ENCODE measurements around the gene NHSL2.

DNA sequence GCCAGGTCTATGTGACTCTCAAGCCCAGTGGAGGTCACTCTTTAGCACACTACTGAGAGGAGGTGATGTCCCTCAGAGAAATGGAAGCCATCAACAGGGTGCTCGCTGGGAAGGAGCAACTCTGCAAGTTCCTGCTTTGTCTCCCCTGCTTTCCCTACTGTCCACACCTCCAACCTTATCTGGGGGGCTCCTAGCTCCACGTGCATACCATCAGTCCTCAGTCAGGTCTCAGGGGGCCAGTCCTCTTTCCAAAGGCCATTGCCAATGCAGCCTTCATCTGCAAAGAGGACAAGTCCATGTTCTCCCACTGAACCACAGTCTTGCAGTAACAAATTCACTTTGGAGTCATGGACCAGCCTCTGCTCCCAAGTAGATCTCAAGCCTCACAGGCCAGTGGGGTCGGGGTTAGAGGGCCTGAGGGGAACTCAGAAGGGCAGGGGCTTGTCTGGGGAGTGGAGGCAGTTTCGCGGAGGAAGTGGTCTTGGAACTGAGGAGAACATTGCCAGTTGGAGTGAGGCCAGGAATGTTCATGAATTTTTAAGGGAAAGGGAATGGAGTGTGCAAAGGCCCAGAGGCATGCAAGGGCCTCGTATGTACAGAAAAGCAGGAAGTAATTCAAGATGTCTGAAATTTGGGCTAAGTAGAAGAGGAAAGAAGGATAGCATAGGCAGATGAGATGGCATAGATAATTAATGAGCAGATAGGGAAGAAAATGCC is 212.1 kb downstream of the NHSL2 start:
- TF ChIP-seq, protein P1, sequence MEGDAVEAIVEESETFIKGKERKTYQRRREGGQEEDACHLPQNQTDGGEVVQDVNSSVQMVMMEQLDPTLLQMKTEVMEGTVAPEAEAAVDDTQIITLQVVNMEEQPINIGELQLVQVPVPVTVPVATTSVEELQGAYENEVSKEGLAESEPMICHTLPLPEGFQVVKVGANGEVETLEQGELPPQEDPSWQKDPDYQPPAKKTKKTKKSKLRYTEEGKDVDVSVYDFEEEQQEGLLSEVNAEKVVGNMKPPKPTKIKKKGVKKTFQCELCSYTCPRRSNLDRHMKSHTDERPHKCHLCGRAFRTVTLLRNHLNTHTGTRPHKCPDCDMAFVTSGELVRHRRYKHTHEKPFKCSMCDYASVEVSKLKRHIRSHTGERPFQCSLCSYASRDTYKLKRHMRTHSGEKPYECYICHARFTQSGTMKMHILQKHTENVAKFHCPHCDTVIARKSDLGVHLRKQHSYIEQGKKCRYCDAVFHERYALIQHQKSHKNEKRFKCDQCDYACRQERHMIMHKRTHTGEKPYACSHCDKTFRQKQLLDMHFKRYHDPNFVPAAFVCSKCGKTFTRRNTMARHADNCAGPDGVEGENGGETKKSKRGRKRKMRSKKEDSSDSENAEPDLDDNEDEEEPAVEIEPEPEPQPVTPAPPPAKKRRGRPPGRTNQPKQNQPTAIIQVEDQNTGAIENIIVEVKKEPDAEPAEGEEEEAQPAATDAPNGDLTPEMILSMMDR (IDR thresholded peaks at IDR 0.05; ENCODE audit: low read depth, low read length): no peak
- TF ChIP-seq POLR2A (IDR thresholded peaks at IDR 0.05; ENCODE audit: extremely low read depth, insufficient read length) (no peak), MYC (IDR thresholded peaks at IDR 0.05; ENCODE audit: low read depth, low read length) (no peak)
- TF ChIP-seq, protein P2, sequence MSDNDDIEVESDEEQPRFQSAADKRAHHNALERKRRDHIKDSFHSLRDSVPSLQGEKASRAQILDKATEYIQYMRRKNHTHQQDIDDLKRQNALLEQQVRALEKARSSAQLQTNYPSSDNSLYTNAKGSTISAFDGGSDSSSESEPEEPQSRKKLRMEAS (IDR thresholded peaks at IDR 0.05; ENCODE audit: low read depth, low read length): no peak

All from NB4 (cell line).